22Rv1 (cell line): ENCODE results near the gene SLC26A8.

ENCODE experiments used
- H3K27ac ChIP-seq: fragments of 450-650 bp; 2 replicates; pipeline ENCODE4 v1.5.1; 2017
- ZFX ChIP-seq: fragments of 450-650 bp; IDR thresholded peaks from 2 replicates; pipeline ENCODE4 v1.6.1; 2017; ENCODE audit warnings: antibody characterized with exemption, borderline replicate concordance
- TF ChIP-seq, protein P1 (sequence below): fragments of 450-650 bp; IDR thresholded peaks from 2 replicates; pipeline ENCODE4 v1.5.1; 2017; ENCODE audit warnings: mild to moderate bottlenecking

The SLC26A8 gene

DNA sequence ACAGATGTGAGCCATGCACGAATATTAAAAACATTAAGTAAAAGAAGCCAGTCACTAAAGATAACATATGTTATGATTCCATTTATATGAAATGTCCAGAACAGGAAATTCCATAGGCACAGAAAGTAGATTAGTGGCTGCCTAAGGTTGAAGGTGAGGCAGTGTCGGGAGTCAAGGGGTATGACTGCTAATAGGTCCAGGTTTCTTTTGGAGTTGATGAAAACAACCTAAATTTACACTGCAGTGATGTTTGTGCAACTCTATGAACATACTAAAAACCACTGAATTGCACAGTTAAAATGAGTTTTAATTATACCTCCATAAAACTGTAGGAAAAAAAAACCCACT lies 118.0 kb downstream of the SLC26A8 start:
- no peak for TF ChIP-seq ZFX
- TF ChIP-seq, protein P1, sequence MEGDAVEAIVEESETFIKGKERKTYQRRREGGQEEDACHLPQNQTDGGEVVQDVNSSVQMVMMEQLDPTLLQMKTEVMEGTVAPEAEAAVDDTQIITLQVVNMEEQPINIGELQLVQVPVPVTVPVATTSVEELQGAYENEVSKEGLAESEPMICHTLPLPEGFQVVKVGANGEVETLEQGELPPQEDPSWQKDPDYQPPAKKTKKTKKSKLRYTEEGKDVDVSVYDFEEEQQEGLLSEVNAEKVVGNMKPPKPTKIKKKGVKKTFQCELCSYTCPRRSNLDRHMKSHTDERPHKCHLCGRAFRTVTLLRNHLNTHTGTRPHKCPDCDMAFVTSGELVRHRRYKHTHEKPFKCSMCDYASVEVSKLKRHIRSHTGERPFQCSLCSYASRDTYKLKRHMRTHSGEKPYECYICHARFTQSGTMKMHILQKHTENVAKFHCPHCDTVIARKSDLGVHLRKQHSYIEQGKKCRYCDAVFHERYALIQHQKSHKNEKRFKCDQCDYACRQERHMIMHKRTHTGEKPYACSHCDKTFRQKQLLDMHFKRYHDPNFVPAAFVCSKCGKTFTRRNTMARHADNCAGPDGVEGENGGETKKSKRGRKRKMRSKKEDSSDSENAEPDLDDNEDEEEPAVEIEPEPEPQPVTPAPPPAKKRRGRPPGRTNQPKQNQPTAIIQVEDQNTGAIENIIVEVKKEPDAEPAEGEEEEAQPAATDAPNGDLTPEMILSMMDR = no peak
- H3K27ac ChIP-seq = no peak overlapping the region

GRCh38 chr6:35905841-35906498 lies 118.5 kb downstream of the SLC26A8 start:
- no peak overlapping the region for H3K27ac ChIP-seq
- TF ChIP-seq, protein P1 = no peak
- no peak for TF ChIP-seq ZFX

GRCh38 chr6:35905141-35905785 lies 119.2 kb downstream of the SLC26A8 start:
- TF ChIP-seq, protein P1 = no peak
- TF ChIP-seq ZFX = no peak
- no peak overlapping the region for H3K27ac ChIP-seq

DNA sequence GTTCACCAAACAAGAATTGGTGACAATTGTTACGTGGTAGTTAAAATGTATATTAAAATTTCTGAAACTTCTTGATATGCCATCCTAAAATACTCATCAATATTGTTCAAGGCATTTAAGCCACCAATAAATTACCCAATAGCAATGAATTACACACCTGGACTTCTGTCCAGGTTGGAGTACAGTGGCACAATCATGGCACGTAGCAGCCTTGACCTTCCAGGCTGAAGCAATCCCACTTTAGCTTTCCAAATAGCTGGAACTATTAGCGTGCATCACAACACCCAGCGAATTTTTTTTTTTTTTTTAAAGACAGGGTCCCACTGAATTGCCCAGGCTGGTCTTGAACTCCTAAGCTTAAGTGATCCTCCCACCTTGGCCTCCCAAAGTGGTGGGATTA lies 120.8 kb downstream of the SLC26A8 start:
- no peak for TF ChIP-seq ZFX
- TF ChIP-seq, protein P1 = no peak
- H3K27ac ChIP-seq = no peak overlapping the region

DNA sequence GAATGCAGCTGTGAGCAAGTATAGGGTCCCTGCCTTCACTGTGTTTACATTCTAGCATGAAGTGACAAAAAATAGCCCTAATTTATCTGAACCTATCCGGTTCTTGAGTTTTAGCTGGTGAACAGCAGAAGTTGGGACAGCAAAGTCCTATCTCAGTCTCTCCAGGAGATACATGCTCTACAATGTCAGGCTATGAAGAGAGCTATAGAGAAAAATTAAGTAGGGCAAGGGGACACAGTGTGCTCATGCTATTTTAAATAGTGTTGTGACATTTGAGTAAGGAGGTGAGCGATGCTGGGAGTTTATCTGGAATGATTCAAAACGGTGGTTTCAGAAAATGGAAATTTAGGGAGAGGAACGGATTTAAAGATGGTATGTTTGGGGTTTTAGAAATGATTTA lies 124.0 kb downstream of the SLC26A8 start:
- no peak overlapping the region for H3K27ac ChIP-seq
- TF ChIP-seq ZFX = no peak
- TF ChIP-seq, protein P1 = no peak

- no peak overlapping the region for H3K27ac ChIP-seq
- no peak for TF ChIP-seq ZFX
- TF ChIP-seq, protein P1 = no peak
Measured at GRCh38 chr6:35898003-35898402, 126.4 kb downstream of the SLC26A8 start.

GRCh38 chr6:35897486-35897885 lies 127.0 kb downstream of the SLC26A8 start:
- TF ChIP-seq, protein P1 = no peak
- H3K27ac ChIP-seq = no peak overlapping the region
